Heart right ventricle (tissue), 16 donors: ENCODE measurements around the gene MYO5C. TPM values are rescaled to one million over a fixed set of nuclear protein-coding genes. Genes with fewer than 3 reads are reported as not detected.
A peak's percentile ranks its signal among the peaks of the same experiment; 100 is the strongest.

Experiments
- ATAC-seq, 8 donors: fragments of 200-7000 bp; cut with Tn5 transposase; one replicate each; pipeline ENCODE4 v1.9.1; 2020; ENCODE audit warnings: mild to moderate bottlenecking in 8 of 8, moderate library complexity in 8 of 8, moderate number of reproducible peaks in 1 of 8
- DNase-seq, 2 donors: peaks; one replicate each; pipeline ENCODE4 v3.0.0-alpha.2; 2020
- H3K27ac ChIP-seq, 10 donors: fragments of 200-600 bp; sonication (generic) in 2 of 10; one replicate each; pipeline versions ENCODE4 v1.5.0 to v1.8.0; 2020 to 2022; ENCODE audit warnings: mild to moderate bottlenecking in 3 of 10
- H3K27me3 ChIP-seq, 7 donors: fragments of 200-600 bp; one replicate each; pipeline ENCODE4 v1.8.0; 2021 to 2022; ENCODE audit warnings: mild to moderate bottlenecking in 2 of 7
- H3K36me3 ChIP-seq, 9 donors: fragments of 200-600 bp; sonication (generic) in 1 of 9; one replicate each; pipeline versions ENCODE4 v1.5.0 to v1.8.0; 2020 to 2022; ENCODE audit warnings: mild to moderate bottlenecking in 2 of 9
- H3K4me1 ChIP-seq, 9 donors: fragments of 200-600 bp; sonication (generic) in 1 of 9; one replicate each; pipeline versions ENCODE4 v1.5.0 to v1.8.0; 2020 to 2022; ENCODE audit warnings: mild to moderate bottlenecking in 4 of 9
- H3K4me3 ChIP-seq, 10 donors: fragments of 200-600 bp; sonication (generic) in 2 of 10; one replicate each; pipeline versions ENCODE4 v1.5.0 to v1.8.0; 2020 to 2022; ENCODE audit warnings: mild to moderate bottlenecking in 7 of 10, moderate library complexity in 2 of 10
- H3K9me3 ChIP-seq, 11 donors: fragments of 200-600 bp in 10 of 11; sonication (generic) in 2 of 11; one replicate each; pipeline versions ENCODE4 v1.5.0 to v1.8.0; 2013 to 2022; ENCODE audit warnings: mild to moderate bottlenecking in 2 of 11, control low read depth in 1 of 11, moderate library complexity in 1 of 11
- WGBS, 2 donors: extraction: QIAGEN DNeasy Blood & Tissue Kit; methylation state at CpG; one replicate each; pipeline ENCODE4 v1.1.7; 2013; ENCODE audit warnings: inconsistent platforms in 1 of 2; 5-methylcytosine and 5-hydroxymethylcytosine counted together
- intact Hi-C, 10 donors: fragments of 100-400 bp; cut with DNase I; formaldehyde crosslinking; loops; one replicate each; pipeline versions ENCODE4 v1.11.1 to v1.14.2; 2022
- long read RNA-seq, 3 donors: library from polyadenylated mRNA; unstranded; transcript quantifications; one replicate each; pipeline ENCODE4 v2.0.0, GENCODE V29; 2020 to 2021
- polyA plus RNA-seq, 2 donors: library from polyadenylated mRNA; stranded (reverse); fragments of 200-250 nt; gene quantifications; one replicate each; pipeline ENCODE4 v1.2.3, GENCODE V29; 2013
- total RNA-seq, 10 donors: library from RNA; stranded (reverse); fragmentation: NEBNext Ultra II Directional in 3 of 10; extraction: Animal tissue kit (Norgen Biotek cat#: 25700) in 3 of 10; gene quantifications; one replicate each; pipeline versions ENCODE4 v1.2.1 to v1.2.4, GENCODE V29; 2021 to 2023
- TF ChIP-seq, protein P1 (sequence below), 9 donors: fragments of 200-600 bp; sonication (generic) in 2 of 9; IDR thresholded peaks; one replicate each; pipeline versions ENCODE4 v1.5.0 to v1.8.0; 2021 to 2022; ENCODE audit warnings: antibody characterized with exemption in 9 of 9, mild to moderate bottlenecking in 5 of 9, moderate library complexity in 1 of 9
- donor health status: Arrhythmogenic right ventricular cardiomyopathy.
- donor health status: ischemic (EF 13 %, LVEDD 7.1; RV severe dilation, severe dysfunction).
- donor health status: healthy with polysubstance abuse.
- donor health status: DM: no; HTN: yes; CAD: no.
- donor health status: DM: no; HTN: no; CAD: no.
- donor health status: ischemic (EF 25% LVEDD 6.9; RV normal size, moderate dysfunction).
- donor health status: ischemic (EF 25% LVEDD 5.7; RV mildly dilated, moderate dysfunction).
- donor health status: healthy.
- donor health status: DM: yes; HTN: yes; CAD: no.
- donor health status: Ischemic cardiomyopathy.
- donor health status: ischemic (EF 35%, LVEDD 5.7; RV mildly dilated, moderate dysfunction).
- donor health status: nonischemic (EF 11% LVEDD 7.7; RV severe dilation, severe dysfunction).
- donor health status: DM: yes; HTN: yes; CAD: no.
- donor health status: PGD.
- donor health status: ischemic (EF 29% LVEDD 5.4; RV normal size, mild dysfunction).
- donor health status: nonischemic (EF 23%, LVEDD 6.1; RV moderate dilation, normal function).

MYO5C gene, protein sequence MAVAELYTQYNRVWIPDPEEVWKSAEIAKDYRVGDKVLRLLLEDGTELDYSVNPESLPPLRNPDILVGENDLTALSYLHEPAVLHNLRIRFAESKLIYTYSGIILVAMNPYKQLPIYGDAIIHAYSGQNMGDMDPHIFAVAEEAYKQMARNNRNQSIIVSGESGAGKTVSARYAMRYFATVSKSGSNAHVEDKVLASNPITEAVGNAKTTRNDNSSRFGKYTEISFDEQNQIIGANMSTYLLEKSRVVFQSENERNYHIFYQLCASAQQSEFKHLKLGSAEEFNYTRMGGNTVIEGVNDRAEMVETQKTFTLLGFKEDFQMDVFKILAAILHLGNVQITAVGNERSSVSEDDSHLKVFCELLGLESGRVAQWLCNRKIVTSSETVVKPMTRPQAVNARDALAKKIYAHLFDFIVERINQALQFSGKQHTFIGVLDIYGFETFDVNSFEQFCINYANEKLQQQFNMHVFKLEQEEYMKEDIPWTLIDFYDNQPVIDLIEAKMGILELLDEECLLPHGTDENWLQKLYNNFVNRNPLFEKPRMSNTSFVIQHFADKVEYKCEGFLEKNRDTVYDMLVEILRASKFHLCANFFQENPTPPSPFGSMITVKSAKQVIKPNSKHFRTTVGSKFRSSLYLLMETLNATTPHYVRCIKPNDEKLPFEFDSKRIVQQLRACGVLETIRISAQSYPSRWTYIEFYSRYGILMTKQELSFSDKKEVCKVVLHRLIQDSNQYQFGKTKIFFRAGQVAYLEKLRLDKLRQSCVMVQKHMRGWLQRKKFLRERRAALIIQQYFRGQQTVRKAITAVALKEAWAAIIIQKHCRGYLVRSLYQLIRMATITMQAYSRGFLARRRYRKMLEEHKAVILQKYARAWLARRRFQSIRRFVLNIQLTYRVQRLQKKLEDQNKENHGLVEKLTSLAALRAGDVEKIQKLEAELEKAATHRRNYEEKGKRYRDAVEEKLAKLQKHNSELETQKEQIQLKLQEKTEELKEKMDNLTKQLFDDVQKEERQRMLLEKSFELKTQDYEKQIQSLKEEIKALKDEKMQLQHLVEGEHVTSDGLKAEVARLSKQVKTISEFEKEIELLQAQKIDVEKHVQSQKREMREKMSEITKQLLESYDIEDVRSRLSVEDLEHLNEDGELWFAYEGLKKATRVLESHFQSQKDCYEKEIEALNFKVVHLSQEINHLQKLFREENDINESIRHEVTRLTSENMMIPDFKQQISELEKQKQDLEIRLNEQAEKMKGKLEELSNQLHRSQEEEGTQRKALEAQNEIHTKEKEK (N-terminal part only)
- 1 to 10 TPM in 9 of 10 donors, under 1 TPM in 1; 0.85 to 3.5 (median 2.3) TPM for total RNA-seq
- 1 to 10 TPM in 1 of 2 donors, under 1 TPM in 1; 0.75 to 1.8 TPM for polyA plus RNA-seq
- long read RNA-seq, donor 1, partial matches to known transcripts: 1 of 1 reads
- long read RNA-seq, donor 1, other reads (novel, unspliced or antisense): 0 of 1 reads
- long read RNA-seq, donor 2, full-length matches to known transcripts: 1 of 2 reads
- long read RNA-seq, donor 2, partial matches to known transcripts: 1 of 2 reads
- long read RNA-seq, donor 2, other reads (novel, unspliced or antisense): 0 of 2 reads
- long read RNA-seq, donor 3, partial matches to known transcripts: 1 of 2 reads
- long read RNA-seq, donor 3, other reads (novel, unspliced or antisense): 1 of 2 reads

- Histone ChIP-seq H3K9me3 (no peaks in the 10 kb centered on the region), H3K4me1 (peaks cover 7 to 20% (median 12%) of the 10 kb centered on the region in 9 donors), H3K4me3 (peak within 1 kb of the TSS; percentile 58 to 80 (median 68)), H3K27ac (peak within 1 kb of the TSS in 8 of 10 donors; percentile 18 to 74 (median 64)), H3K36me3 (no peaks in the 10 kb centered on the region), H3K27me3 (peaks cover 0 to 33% (median 0%) of the 10 kb centered on the region in 7 donors)
- ATAC-seq (peak; percentile 93 to 99 (median 94)), DNase-seq (peak; percentile 78 to 80)
- TF ChIP-seq, protein P1, sequence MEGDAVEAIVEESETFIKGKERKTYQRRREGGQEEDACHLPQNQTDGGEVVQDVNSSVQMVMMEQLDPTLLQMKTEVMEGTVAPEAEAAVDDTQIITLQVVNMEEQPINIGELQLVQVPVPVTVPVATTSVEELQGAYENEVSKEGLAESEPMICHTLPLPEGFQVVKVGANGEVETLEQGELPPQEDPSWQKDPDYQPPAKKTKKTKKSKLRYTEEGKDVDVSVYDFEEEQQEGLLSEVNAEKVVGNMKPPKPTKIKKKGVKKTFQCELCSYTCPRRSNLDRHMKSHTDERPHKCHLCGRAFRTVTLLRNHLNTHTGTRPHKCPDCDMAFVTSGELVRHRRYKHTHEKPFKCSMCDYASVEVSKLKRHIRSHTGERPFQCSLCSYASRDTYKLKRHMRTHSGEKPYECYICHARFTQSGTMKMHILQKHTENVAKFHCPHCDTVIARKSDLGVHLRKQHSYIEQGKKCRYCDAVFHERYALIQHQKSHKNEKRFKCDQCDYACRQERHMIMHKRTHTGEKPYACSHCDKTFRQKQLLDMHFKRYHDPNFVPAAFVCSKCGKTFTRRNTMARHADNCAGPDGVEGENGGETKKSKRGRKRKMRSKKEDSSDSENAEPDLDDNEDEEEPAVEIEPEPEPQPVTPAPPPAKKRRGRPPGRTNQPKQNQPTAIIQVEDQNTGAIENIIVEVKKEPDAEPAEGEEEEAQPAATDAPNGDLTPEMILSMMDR (IDR thresholded peaks at IDR 0.05): no peak
- intact Hi-C loops: loop anchor here in 1 of 10 donors (5.0 kb wide), 1 partner anchor 33 kb away; no protein-coding TSS in a partner anchor
- 1% methylated on average over 63 to 65 of the region's 65 CpGs for WGBS, 2 donors
These were observed at the start of gene MYO5C for GRCh38 chr15:52295421-52296001. Gene MYO5C (minus strand): TSS chr15:52295804. CDS start chr15:52295636, 168 bp downstream.

DNA sequence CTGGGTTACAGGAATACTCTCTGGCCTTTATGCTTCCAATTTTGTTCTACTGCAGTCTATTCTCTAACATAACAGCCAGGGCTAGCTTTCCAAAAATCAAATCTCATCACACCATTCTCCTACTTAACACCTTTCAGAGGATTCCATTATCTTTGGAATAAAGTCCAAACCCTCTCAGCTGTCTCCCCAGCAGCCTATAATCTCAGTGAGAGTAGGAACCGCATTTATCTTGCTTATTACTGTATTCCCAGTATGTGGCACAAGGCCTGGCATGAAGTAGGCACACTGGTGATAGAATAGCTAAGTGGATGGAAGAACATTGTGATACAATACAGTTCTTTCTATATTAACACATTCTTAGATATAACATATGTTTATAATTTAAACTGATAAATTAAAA lies 49.0 kb upstream of the MYO5C start:
- 35 to 74% methylated on average over 1 of the region's 1 CpG for WGBS, 2 donors
- H3K36me3 ChIP-seq: peaks cover 0 to 85% (median 0%) of the 10 kb centered on the region in 9 donors

GRCh38 chr15:52343831-52344230 lies 48.2 kb upstream of the MYO5C start:
- Histone ChIP-seq H3K4me1 (peaks cover 0 to 16% (median 0%) of the 10 kb centered on the region in 9 donors), H3K27ac (peak overlapping the region in 4 of 10 donors; percentile 5 to 61 (median 52)), H3K4me3 (no peak overlapping the region), H3K9me3 (no peaks in the 10 kb centered on the region), H3K27me3 (no peaks in the 10 kb centered on the region), H3K36me3 (peaks cover 0 to 83% (median 0%) of the 10 kb centered on the region in 9 donors)
- DNase-seq (no peak), ATAC-seq (peak in 1 of 8 donors; percentile 31)
- TF ChIP-seq, protein P1 (IDR thresholded peaks at IDR 0.05): no peak
- intact Hi-C loops: loop anchor here in 1 of 10 donors (10.0 kb wide), 1 partner anchor 181 kb away; the partner anchor contains the start of gene MYO5A
- WGBS, 2 donors: 64 to 79% methylated on average over 3 of the region's 3 CpGs

More for the DNA sequence above, 49.0 kb upstream of the MYO5C start:
- Histone ChIP-seq H3K4me1 (peaks cover 0 to 19% (median 0%) of the 10 kb centered on the region in 9 donors), H3K9me3 (no peaks in the 10 kb centered on the region), H3K27me3 (no peaks in the 10 kb centered on the region), H3K4me3 (no peak overlapping the region), H3K27ac (peak overlapping the region in 6 of 10 donors; percentile 5 to 61 (median 47))
- intact Hi-C loops: loop anchor here in 1 of 10 donors (10.0 kb wide), 1 partner anchor 180 kb away; the partner anchor contains the start of gene MYO5A
- ATAC-seq (peak; percentile 59 to 93 (median 78)), DNase-seq (no peak)
- TF ChIP-seq, protein P1 (IDR thresholded peaks at IDR 0.05): no peak
